ENCODE results near the gene WWOX.

The WWOX gene

DNA sequence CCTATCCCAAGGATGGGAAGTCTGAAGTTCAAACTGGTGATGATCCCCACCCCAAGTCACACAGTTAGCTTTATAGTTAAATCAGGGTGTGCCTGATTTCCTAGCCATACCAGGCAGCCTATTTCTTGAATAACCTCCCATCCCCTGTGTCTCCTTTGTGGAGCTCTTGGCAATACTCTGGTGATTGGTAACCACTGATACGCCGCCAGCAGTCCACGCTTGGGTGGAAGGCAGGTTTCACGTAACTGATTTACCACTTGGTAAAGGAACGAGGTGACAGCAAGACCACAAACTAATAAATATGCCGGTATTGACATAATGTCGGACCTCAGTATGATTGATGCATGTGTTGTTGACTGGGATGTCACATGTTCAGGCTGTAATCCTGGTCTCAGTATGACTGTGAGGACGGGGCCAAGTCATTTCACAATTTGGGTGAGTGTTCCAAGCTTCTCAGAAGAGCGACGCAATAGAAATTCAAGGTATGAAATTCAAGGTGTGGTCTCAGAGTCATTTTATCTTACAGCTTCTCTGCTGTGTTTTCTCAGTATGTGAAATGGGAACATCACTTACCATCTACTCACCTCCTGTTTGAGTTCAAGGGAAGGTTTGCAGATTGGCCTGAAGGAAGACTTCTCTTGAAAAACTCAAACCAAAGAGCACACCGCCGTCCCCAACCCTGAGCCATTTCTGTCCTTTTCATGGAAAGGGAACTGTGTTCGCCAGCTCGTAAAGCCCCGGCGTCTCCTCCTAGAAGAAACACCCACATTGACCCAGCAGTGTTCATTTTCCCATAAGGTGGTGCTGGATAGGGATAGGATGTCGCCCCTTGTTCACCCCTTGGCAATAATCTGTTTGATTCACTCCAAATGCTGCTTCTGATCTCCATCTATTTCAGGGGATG, 678.9 kb downstream of the WWOX start:
- Histone ChIP-seq H3K4me3 (ENCODE audit: low read depth, low read length) (no peak overlapping the region), H3K9me3 (ENCODE audit: control insufficient read depth, insufficient read depth, low read length) (no peaks in the 10 kb centered on the region), H3K27me3 (ENCODE audit: control insufficient read depth, insufficient read depth, low read length) (no peaks in the 10 kb centered on the region), H3K4me1 (ENCODE audit: control insufficient read depth, insufficient read depth, low read length) (no peaks in the 10 kb centered on the region), H3K36me3 (ENCODE audit: control insufficient read depth, insufficient read depth, low read length) (no peaks in the 10 kb centered on the region), H3K9ac (ENCODE audit: low read depth, low read length) (no peak overlapping the region)

DNA sequence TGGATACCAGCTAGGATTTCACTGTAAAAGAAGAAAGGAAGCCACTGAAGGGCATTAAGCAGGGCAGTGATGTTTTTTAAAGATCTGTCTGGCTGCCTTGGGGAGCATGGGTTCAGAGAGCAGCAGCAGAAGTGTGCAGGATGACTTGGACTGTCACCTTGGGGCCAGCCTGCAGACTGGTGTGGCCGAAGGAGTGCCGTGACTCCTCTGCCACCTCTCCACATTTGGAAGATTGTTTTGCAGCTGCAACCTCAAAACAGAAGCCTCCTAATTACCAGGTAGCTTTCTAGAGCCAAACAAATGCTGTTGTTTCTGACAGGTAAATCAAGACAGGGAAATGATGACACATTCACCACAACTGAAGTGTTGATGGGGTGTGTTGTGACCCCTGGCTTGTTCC, 681.4 kb downstream of the WWOX start:
- no peak overlapping the region for H3K4me3 ChIP-seq (ENCODE audit: low read depth, low read length)
- H3K9me3 ChIP-seq (ENCODE audit: control insufficient read depth, insufficient read depth, low read length): no peaks in the 10 kb centered on the region
- H3K27me3 ChIP-seq (ENCODE audit: control insufficient read depth, insufficient read depth, low read length): no peaks in the 10 kb centered on the region
- no peaks in the 10 kb centered on the region for H3K36me3 ChIP-seq (ENCODE audit: control insufficient read depth, insufficient read depth, low read length)
- H3K4me1 ChIP-seq (ENCODE audit: control insufficient read depth, insufficient read depth, low read length): no peaks in the 10 kb centered on the region
- no peak overlapping the region for H3K9ac ChIP-seq (ENCODE audit: low read depth, low read length)

DNA sequence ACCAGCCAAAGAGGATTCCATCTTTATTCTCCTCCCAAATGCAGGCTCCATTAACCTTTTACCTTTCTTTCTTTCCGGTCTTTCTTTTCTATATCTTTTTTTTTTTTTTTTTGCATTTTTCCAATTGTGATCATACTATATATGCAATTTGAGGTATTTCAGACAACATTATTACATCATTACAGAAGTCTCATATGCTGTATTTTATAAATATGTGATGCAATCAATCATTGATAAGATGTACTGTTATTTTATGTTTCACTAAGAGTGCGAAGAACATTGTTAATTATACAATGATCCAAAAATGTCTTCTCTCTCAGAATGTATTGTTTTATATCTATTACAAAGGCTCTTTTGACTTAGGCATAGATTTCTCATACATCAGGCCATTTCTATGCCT, 683.1 kb downstream of the WWOX start:
- Histone ChIP-seq H3K4me1 (ENCODE audit: control insufficient read depth, insufficient read depth, low read length) (no peaks in the 10 kb centered on the region), H3K4me3 (ENCODE audit: low read depth, low read length) (no peak overlapping the region), H3K27me3 (ENCODE audit: control insufficient read depth, insufficient read depth, low read length) (no peaks in the 10 kb centered on the region), H3K36me3 (ENCODE audit: control insufficient read depth, insufficient read depth, low read length) (no peaks in the 10 kb centered on the region), H3K9ac (ENCODE audit: low read depth, low read length) (no peak overlapping the region), H3K9me3 (ENCODE audit: control insufficient read depth, insufficient read depth, low read length) (no peaks in the 10 kb centered on the region)

DNA sequence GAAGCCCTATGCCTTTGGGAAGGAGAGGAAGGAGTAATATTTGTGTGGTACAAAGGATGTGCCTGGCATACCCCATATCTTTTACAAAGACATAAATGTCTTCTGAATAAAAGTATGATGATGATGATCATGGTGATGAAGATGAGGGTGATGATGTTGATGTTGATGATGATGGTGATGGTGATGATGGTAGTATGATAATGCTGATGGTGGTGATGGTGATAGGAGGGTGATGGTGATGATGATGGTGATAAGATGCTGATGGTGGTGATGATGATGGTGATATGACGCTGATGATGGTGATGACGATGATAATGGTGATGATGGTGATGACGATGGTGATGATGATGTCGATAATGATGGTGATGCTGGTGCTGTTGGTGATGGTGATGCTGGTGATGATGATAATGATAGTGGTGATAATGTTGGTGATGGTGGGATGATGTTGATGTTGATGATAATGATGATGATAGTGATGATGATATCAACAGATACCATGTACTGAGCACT, 684.2 kb downstream of the WWOX start:
- H3K4me1 ChIP-seq (ENCODE audit: control insufficient read depth, insufficient read depth, low read length): no peaks in the 10 kb centered on the region
- H3K36me3 ChIP-seq (ENCODE audit: control insufficient read depth, insufficient read depth, low read length): no peaks in the 10 kb centered on the region
- no peak overlapping the region for H3K9ac ChIP-seq (ENCODE audit: low read depth, low read length)
- H3K9me3 ChIP-seq (ENCODE audit: control insufficient read depth, insufficient read depth, low read length): no peaks in the 10 kb centered on the region
- H3K27me3 ChIP-seq (ENCODE audit: control insufficient read depth, insufficient read depth, low read length): no peaks in the 10 kb centered on the region
- H3K4me3 ChIP-seq (ENCODE audit: low read depth, low read length): no peak overlapping the region

DNA sequence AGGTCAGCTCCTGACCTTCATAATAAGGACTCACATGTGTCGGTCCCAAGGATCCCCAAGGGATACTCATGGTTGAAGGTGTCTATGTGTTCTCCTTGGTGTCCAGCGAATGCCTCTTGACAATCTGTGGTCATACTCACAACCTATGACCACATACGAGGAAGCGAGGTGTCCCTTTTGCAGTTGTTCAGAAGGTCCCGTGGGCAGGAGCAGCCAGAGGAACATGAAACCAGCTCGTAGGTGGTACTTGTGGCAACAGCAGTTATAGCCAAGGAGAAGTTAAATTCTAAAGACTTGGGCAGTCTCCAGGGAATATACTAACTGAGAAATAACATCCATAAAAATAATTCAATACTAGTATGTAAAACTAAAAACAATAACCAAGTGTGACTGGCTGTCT, 685.3 kb downstream of the WWOX start:
- H3K27me3 ChIP-seq (ENCODE audit: control insufficient read depth, insufficient read depth, low read length): no peaks in the 10 kb centered on the region
- no peaks in the 10 kb centered on the region for H3K4me1 ChIP-seq (ENCODE audit: control insufficient read depth, insufficient read depth, low read length)
- no peak overlapping the region for H3K9ac ChIP-seq (ENCODE audit: low read depth, low read length)
- H3K36me3 ChIP-seq (ENCODE audit: control insufficient read depth, insufficient read depth, low read length): no peaks in the 10 kb centered on the region
- no peaks in the 10 kb centered on the region for H3K9me3 ChIP-seq (ENCODE audit: control insufficient read depth, insufficient read depth, low read length)
- no peak overlapping the region for H3K4me3 ChIP-seq (ENCODE audit: low read depth, low read length)

DNA sequence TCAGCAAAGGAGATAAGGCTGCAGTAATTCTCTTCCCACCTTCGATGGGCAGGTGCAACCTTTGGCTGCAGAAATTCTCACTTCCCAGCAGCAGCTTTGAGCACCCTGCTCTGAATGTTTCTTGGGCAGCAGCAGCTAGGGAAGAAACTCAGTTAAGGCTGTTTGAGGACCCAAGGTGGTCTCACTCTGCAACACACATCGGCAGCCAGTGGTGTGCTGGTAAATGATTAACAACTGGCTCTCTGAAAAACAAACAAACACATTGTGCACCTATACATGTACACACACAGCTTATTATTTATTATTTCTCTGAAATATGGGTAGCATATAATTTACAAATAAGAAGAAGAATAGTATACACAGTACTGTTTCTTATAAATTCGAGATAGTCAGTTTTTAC, 685.8 kb downstream of the WWOX start:
- Histone ChIP-seq H3K36me3 (ENCODE audit: control insufficient read depth, insufficient read depth, low read length) (no peaks in the 10 kb centered on the region), H3K9me3 (ENCODE audit: control insufficient read depth, insufficient read depth, low read length) (no peaks in the 10 kb centered on the region), H3K4me1 (ENCODE audit: control insufficient read depth, insufficient read depth, low read length) (no peaks in the 10 kb centered on the region), H3K9ac (ENCODE audit: low read depth, low read length) (no peak overlapping the region), H3K27me3 (ENCODE audit: control insufficient read depth, insufficient read depth, low read length) (no peaks in the 10 kb centered on the region), H3K4me3 (ENCODE audit: low read depth, low read length) (no peak overlapping the region)

DNA sequence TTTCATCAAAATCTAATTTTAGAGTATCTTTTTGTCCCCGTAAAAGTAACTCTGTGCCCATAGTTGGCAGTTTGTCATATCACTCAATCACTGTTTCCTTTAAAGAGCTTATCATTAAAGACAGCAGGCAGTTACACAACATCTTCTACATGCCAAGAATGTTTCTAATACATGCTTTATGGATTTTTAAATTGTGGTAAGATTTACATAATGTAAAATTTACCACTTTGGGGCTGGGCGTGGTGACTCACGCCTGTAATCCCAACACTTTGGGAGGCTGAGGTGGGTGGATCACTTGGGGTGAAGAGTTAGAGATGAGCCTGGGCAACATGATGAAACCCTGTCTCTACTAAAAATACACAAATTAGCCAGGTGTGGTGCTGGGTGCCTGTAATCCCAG, 687.2 kb downstream of the WWOX start:
- H3K9ac ChIP-seq (ENCODE audit: low read depth, low read length): no peak overlapping the region
- no peaks in the 10 kb centered on the region for H3K9me3 ChIP-seq (ENCODE audit: control insufficient read depth, insufficient read depth, low read length)
- no peak overlapping the region for H3K4me3 ChIP-seq (ENCODE audit: low read depth, low read length)
- no peaks in the 10 kb centered on the region for H3K27me3 ChIP-seq (ENCODE audit: control insufficient read depth, insufficient read depth, low read length)
- H3K4me1 ChIP-seq (ENCODE audit: control insufficient read depth, insufficient read depth, low read length): no peaks in the 10 kb centered on the region
- no peaks in the 10 kb centered on the region for H3K36me3 ChIP-seq (ENCODE audit: control insufficient read depth, insufficient read depth, low read length)

DNA sequence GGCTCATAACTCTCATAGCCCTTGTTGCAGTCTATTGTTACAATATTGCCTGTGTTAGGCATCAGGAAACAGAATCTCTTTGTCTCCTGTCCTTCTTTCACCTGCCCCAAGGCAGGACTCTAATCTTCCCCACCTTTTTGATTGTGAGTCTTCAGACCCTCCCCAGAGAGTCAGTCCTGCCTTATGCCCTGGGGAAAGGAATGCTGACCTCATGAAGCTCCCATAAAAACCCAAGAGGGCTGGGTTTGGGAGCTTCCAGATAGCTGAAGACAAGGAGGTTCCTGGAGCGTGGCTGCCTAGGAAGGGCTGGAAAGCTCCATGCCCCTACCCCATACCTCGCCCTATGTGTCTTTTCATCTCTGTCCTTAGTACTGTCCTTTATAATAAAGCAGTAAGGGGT, 688.8 kb downstream of the WWOX start:
- Histone ChIP-seq H3K9me3 (ENCODE audit: control insufficient read depth, insufficient read depth, low read length) (no peaks in the 10 kb centered on the region), H3K36me3 (ENCODE audit: control insufficient read depth, insufficient read depth, low read length) (no peaks in the 10 kb centered on the region), H3K4me1 (ENCODE audit: control insufficient read depth, insufficient read depth, low read length) (no peaks in the 10 kb centered on the region), H3K4me3 (ENCODE audit: low read depth, low read length) (no peak overlapping the region), H3K9ac (ENCODE audit: low read depth, low read length) (no peak overlapping the region), H3K27me3 (ENCODE audit: control insufficient read depth, insufficient read depth, low read length) (no peaks in the 10 kb centered on the region)

DNA sequence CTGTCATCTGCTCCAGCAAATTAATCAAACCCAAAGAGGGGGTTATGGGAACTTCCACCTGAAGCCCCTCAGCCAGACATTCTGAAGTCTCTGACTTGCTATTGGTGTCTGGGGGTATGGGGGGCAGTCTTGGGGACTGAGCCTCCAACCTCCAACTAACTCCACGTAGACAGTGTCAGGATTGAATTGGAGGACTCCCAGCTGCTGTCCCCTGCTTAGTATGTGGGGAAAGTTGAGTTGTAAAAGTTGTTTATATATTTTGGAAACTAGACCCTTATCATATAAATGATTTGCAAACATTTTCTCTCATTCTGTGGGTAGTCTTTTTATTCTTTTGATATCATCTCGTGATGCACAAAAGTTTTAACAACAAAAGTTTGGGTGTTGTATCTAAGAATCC, 689.2 kb downstream of the WWOX start:
- Histone ChIP-seq H3K4me3 (ENCODE audit: low read depth, low read length) (no peak overlapping the region), H3K9me3 (ENCODE audit: control insufficient read depth, insufficient read depth, low read length) (no peaks in the 10 kb centered on the region), H3K9ac (ENCODE audit: low read depth, low read length) (no peak overlapping the region), H3K27me3 (ENCODE audit: control insufficient read depth, insufficient read depth, low read length) (no peaks in the 10 kb centered on the region), H3K4me1 (ENCODE audit: control insufficient read depth, insufficient read depth, low read length) (no peaks in the 10 kb centered on the region), H3K36me3 (ENCODE audit: control insufficient read depth, insufficient read depth, low read length) (no peaks in the 10 kb centered on the region)

DNA sequence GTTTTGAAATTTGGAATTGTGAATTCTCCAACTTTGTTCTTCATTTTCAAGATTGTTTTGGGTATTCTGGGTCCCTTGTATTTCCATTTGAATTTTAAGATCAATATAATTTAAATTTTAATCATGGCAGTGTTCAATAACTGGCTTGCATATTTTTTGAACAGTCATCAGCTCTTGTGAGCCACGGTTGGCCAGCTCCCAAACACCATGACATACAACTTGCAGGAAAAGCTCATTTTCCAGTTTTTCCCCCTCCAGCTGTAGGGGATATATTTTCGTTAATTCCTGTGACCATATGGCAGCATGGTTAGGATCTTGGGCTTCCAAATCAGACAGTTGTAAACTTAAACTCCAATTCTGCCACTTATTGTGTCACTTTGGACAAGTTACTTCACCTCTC, 690.1 kb downstream of the WWOX start:
- H3K9me3 ChIP-seq (ENCODE audit: control insufficient read depth, insufficient read depth, low read length): no peaks in the 10 kb centered on the region
- H3K4me1 ChIP-seq (ENCODE audit: control insufficient read depth, insufficient read depth, low read length): no peaks in the 10 kb centered on the region
- no peak overlapping the region for H3K9ac ChIP-seq (ENCODE audit: low read depth, low read length)
- H3K27me3 ChIP-seq (ENCODE audit: control insufficient read depth, insufficient read depth, low read length): no peaks in the 10 kb centered on the region
- H3K4me3 ChIP-seq (ENCODE audit: low read depth, low read length): no peak overlapping the region
- H3K36me3 ChIP-seq (ENCODE audit: control insufficient read depth, insufficient read depth, low read length): no peaks in the 10 kb centered on the region

DNA sequence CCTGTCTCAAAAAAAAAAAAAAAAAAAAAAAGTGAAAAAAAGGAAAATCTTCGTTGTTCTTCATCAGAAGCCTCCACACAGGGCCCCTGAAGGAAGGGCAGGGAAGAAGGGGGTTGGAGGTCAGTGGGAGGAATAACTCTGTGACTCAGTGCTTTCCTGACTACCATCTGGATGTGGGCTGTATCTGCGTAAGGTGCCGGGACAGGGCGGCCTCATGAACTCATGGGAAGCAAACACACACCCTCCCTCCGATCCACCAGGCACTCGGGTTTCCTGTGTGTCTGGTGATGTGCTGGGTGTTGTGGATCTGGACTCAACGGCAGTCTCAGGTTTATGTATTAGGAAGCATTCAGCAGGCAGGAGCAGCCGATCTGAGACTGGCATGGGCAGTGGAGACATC, 691.6 kb downstream of the WWOX start:
- H3K9ac ChIP-seq (ENCODE audit: low read depth, low read length): no peak overlapping the region
- H3K36me3 ChIP-seq (ENCODE audit: control insufficient read depth, insufficient read depth, low read length): no peaks in the 10 kb centered on the region
- H3K4me3 ChIP-seq (ENCODE audit: low read depth, low read length): no peak overlapping the region
- no peaks in the 10 kb centered on the region for H3K4me1 ChIP-seq (ENCODE audit: control insufficient read depth, insufficient read depth, low read length)
- no peaks in the 10 kb centered on the region for H3K27me3 ChIP-seq (ENCODE audit: control insufficient read depth, insufficient read depth, low read length)
- H3K9me3 ChIP-seq (ENCODE audit: control insufficient read depth, insufficient read depth, low read length): no peaks in the 10 kb centered on the region

DNA sequence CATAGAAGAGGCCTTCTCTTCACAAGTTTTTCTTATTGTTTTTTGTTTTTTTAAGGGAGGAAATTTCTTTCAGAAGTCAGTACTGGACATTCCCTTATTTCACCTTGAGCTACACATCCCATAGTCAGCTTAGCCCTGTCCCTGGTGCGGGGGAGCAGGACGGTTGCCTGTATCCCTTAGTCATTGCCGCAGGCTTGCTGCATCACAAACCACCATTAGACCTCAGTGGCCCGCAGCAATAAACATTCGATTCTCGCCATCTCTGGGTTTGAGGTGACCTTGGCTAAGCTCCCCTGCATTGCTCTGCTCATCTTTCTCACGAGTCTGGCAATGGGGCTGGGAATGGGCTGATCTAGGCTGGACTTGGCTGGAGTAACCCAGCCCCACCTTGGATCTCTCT, 692.5 kb downstream of the WWOX start:
- no peaks in the 10 kb centered on the region for H3K9me3 ChIP-seq (ENCODE audit: control insufficient read depth, insufficient read depth, low read length)
- no peaks in the 10 kb centered on the region for H3K36me3 ChIP-seq (ENCODE audit: control insufficient read depth, insufficient read depth, low read length)
- no peaks in the 10 kb centered on the region for H3K27me3 ChIP-seq (ENCODE audit: control insufficient read depth, insufficient read depth, low read length)
- no peak overlapping the region for H3K9ac ChIP-seq (ENCODE audit: low read depth, low read length)
- no peaks in the 10 kb centered on the region for H3K4me1 ChIP-seq (ENCODE audit: control insufficient read depth, insufficient read depth, low read length)
- no peak overlapping the region for H3K4me3 ChIP-seq (ENCODE audit: low read depth, low read length)
